ENCODE measurements around the gene CPXM2.

CPXM2 gene

DNA sequence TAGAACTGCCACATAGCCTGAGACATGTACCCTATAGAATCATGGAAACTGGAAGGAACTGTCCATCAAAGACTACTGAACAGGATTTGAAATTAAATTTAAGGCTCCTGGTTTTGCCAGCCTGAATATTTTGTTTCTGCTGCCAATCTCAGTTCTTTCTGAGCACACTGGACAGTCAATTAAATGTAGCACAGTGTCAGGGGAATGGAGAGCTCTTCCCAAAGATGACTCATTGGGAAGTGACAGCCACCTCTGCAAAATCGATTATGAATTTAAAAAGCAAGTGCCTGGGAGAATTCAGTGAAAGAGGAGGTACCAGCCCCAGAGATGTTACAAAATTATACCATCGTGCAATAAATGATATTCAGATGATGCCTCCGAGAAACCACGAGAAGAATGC is 47.8 kb downstream of the CPXM2 start:
- no peak for DNase-seq

DNA sequence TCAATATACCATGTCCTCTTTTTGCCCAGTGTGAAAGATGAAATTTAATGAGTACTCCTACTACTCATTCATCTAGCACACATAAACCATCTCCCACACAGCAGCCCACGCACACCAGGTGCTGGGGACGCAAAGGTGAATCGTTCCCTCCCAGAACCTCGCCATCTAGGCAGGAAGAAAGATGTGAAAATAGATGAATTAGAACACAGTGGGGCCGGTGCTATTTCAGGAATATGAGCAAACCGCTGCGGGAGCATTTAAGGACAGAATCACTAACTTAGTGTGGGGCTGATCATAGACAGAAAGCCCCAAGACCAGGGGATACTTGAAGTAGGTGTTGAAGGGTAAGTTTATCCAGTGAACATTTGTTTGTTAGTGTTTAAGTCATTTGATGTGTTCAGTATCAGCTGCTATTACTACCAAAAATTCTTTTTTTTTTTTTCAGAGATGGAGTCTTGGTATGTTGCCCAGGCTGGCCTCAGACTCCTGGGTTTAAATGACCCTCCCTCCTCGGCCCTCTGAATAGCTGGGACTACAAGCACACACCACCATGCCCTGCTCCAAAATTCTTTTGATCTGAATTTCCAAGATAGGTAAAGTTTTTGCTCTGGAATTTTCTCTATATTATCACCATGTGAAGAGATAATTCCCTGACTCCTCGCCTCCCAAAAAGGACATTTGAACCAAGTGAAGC is 48.8 kb downstream of the CPXM2 start:
- DNase-seq = no peak

DNA sequence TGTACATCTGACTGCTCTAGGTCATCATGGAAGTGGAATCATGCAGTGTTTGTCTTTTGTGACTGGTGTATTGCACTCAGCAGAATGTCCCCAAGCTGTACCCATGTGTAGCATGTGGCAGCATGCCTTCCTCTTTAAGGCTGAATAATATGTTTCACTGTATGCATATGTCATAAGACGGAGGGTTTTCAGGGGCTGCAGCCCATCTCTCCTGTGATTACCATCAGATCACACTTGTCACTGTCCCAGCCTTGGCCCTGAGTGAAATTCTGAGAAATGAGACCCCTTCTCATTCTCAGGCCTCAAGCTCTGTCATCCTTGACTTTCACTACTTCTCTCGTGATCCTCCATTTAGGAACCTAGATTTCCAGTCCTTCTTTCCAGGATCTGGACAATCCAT is 50.0 kb downstream of the CPXM2 start:
- DNase-seq = no peak

DNA sequence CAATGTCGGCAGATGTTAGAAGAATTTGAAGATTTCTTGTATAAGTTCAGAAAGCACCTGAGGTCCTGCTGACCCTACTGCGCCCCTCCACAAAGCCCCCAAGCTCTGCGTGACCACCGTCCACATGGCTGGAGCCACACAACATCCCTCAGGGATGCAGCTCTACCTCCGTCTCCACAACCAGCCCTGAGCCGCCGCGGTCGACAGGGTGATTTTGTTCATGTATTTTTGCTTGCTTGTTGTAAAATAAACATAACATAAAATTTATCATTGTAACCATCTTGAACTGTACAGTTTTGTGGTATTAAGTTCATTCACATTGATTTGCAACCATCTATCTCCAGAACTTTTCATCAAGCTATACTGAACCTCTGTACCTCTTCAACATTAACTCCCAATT is 50.5 kb downstream of the CPXM2 start:
- no peak for DNase-seq

DNA sequence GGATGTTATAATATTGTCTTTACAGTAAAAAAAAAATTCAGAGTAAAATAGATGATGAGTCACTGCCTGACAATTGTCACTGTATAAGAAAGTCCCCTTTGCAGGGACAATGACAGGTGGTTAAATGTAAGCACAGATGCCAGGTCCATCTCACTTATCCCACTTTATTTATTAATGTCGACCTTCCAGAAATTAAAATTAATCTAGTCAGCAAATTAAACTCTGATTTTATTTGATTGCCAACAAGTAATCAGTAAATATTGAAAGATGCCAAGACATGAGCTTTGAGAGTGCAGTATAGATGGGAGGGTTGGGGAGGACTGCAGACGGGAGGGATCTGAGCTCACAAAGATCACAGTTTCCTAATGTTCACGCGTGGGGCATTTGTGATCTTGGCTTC is 50.9 kb downstream of the CPXM2 start:
- no peak for DNase-seq

DNA sequence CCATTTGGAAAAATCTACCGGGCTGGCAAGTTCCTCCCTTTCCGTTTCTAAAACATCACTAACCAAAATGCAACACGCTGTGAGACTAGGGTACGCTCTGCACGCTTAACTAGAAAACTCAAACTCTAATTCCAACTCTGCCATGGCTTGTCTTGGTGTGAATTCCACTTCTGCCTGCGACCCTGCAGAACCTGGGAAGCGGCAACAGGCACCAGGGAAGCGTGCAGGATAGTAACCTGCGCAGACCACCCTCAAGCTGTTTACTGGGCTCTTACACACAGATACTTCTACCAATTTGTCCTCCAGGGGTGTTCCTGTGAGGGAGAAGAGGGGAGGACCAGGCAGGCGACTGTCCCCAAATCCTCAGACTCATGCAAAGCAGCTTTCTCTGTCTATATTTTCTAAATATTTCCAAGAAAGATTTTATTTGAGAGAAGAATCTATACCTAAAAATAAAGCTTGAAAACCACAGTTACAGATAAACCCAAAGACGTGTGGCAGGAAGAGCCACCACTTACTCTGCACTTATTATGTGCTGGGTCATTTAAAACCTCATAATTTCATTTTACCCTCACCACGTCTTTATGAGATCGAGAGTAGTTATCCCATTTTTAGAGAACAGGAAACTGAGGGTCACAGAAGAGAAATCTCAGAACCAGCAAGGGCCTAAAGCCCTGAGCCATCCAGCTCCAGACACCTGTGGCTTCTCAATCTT is 52.9 kb downstream of the CPXM2 start:
- DNase-seq = no peak

DNA sequence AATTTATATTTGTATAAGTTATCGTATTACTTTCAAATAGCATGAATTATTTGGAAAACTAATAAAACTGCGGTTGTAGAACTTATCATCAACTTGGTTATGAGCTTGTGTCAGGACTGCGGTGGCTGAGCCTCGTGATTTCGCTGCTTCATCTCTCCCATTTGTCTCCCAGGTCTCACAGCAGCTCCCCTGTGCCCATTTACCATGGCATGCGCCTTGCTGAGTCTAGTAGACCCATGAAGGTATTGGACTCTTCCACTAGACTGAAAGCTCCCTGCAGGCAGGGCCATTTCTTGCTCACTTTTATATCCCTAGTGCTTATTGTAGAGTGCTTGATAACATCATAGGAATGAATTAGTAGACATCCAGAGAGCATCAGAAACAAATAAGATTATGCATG is 53.9 kb downstream of the CPXM2 start:
- no peak for DNase-seq

DNA sequence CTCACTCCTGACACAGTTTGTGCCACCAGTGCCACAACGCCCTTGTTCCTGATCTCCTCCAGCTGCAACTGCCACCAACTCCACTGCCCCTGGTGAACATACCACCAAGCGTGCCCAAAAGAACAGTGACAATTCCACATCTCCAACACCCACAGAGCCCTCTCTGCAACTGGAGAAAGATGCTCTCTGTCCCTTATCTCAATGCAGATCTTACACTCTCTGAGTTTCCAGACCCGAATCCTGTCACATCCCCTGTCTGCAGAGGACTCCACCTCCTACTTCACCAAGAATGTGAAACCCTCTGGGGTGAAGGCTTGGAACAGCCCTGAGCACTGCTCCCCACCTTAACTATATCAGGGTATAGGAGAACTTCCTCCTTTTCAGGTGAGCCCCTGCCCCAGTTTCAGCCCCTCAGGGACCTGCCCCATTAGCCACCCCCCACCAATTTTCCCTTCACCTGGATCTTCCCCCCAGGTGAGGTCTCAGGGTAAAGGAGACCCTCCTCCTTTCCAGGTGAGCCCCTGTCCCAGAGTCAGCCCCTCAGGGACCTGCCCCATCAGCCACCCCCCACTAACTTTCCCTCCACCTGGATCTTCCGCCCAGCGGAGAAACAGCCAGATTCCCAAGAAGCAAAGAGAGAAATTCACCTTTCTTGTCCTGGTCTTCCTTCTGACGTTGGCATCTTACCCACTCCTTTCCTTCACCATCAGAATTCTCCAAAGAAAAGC is 55.0 kb downstream of the CPXM2 start:
- DNase-seq = no peak

DNA sequence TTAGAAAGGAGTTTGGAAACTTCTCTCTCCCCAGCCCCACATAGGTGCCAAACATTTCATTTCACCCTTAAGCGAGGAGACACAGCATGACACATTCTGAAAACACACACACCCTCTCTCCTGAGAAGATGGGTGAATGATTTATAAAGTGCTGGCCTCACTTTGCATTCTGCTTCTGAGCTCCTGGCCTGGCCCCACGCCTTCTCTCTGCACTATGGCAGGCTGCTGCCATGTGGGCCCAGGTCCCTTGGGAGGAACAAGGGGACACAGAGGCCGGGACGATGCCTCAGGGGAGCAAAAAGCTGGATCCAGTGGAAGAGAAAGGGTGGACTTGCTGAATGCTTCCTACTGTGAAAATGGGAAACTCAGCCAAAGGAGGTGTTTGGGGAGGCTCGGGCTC is 56.0 kb downstream of the CPXM2 start:
- DNase-seq = no peak

DNA sequence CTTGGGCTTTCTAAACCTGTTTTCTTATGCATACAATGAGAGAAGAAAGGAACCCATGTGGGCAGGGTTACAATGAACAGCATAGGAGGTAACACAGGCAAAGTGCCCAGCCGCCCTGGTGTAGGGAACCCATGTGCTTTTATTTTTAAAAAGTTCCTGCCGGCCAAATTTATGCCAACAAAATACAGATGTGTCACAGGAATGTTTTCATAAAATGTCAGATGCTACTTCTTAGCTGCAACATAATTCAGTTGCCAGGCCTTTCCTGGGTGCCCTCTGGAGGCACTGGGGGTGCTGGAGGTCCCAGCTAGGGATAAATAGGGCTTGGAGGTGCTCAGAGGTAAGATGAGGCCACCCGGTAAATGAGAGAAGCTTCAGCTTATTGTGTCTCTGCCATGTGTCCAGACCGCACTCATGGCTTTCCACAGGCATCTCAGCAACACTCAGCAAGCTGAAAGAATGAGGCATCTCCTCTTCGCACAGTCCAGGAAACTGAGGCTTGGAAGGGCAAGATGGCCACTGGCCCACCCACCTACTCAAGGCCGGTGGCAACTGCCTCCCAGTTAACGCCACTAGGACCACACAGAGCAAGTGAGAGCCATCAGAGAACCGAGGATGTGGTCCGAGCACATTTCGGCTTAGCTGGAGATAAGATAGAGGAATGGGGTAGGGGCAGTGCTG is 58.3 kb downstream of the CPXM2 start:
- DNase-seq = no peak

DNA sequence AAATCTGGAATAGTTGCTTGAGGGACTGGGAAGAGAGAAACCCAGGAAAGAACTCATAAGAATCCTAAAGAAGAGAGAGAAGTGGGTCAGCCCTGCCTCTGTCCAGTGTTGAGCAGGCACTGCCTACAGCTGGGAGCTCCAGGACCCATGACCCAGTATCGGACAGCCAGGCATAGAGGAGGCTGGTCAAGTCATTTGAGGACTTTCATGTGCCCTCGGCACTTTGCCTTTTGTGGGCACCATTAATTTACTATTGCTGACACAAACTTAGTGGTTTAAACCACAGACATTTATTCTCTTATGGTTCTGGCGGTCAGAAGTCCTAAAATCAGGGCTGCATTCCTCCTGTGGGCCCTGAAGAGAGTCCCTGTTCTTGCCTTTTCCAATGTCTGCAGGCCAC is 60.3 kb downstream of the CPXM2 start:
- no peak for DNase-seq

DNA sequence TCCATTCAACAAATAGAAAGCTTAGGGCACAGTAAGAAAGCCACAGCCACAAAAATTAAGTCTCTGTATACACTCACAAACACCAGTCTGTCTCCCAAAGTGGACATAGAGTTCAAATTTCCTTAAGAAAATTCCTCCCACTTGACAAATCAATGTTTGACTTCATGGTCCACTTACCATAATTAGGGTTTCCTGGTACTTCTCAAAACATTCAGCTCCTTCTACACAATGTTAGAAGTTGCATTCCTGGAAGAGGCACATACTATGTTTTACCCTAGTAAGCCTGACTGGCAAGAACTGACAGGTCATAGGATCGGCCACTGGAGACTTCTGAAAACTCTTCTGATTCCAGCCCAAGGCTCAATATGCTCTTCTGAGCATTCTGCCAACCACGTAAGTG is 70.5 kb downstream of the CPXM2 start:
- no peak for DNase-seq

DNA sequence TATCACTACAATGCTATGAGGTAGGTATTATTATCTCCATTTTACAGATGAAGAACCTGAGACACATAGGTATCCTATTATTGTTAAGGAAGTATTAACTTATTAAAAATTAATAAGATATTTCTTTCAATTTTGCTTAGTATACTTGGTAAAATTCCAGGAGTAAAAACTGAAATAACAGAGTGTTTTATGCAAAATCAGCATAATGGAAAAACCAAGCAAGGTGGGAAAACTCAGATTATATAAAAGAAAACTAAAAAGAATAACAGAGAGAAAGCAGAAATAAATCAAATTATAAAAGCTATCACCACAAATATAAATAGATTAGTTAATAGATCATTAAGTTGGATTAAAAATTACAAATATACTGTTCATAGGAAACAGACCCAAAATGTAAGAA is 82.0 kb downstream of the CPXM2 start:
- DNase-seq = no peak

DNA sequence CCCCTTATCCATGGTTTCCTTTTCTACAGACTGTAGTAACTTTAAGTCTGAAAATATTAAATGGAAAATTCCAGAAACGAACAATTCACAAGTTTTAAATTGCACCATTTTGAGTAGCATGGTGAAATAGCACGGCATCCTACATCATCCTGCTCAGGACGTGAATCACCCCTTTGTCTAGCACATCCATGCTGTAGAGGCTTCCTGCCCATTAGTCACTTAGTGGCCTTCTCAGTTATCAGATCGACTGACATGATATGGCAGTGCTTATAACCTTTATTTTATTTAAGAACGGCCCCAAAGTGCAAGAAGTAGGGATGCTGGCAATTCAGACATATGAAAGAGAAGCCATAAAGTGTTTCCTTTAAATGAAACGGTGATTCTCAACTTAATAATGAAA is 82.7 kb downstream of the CPXM2 start:
- no peak for DNase-seq

DNA sequence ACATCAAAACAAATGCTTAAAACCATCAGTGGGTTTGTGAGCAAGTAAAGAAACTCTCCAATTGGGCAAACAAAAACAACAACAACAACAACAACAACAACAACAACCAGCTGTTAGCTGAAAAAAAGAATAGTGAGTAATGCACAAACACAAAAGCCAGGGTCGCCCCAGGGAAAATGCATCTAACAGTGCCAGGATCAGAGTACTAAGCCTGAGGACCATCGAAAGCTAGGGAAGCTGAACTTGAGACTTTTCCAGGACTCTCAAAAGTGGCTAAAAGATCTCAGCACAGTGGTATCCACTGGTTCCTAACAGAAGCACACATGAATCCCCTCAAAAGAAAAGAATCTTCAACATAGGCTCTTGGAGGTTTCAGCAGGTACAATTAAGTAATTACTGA is 83.3 kb downstream of the CPXM2 start:
- no peak for DNase-seq

DNA sequence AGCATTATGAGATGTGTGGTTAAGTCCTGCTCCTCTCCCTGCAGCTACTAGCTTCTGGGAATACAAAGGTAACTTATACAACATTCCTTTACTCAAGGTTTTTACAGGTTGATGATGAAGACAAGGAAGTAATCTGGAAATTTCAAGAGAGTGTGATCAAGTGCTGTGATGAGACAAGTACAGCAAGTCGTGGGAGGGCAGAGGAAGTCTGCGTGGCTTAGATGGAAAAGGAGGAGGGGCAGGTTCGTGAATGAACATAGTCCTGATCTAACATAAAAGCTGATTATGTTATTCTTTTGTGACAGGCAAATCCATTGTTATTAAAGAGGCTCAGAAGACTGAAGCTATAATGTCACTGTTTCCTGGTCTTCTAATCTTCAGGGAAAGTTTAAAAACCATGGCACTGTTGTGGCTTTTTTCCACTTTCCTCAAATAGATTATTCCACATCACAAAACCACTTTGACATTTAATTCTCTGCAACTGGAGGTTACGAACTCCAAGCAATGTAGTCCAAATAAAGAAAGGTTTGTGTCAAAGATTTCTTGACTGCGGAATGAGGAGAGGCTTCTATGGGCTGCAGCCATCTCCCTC is 84.1 kb downstream of the CPXM2 start:
- no peak for DNase-seq

DNA sequence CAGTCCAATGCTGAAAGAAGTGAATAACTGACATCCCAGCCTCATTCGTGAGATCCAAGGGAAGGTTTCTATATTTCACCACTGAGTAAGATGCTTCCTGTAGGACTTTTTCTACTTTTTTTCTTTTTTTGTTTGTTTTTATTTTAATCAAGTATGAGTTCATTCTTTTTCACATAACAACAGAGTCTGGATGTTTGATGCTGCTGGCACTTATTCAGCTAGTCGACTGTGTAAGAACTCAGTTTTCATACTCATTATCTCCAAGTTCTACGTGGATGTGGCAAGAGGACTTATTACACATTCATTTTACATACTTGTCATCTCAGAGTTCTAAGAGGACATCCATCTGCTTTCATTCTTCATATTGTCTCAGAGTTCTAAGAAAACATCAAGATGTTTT is 86.9 kb downstream of the CPXM2 start:
- no peak for DNase-seq

DNA sequence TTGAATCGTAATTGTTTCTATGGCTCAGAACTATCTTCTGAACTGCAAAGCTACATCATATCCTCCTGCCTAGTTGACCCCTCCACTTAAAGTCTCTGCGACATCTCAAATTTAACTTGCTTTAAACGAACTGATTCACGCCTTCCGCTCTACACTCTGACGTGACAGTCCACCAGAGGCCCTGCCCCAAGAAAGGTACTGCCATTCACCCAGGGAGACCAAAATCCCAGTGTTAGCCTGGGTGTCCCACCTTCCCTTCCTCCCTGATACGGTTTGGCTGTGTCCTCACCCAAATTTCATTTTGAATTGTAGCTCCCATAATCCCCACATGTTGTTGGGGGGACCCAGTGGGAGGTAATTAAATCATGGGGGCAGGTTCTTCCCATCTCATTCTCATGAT is 90.8 kb downstream of the CPXM2 start:
- no peak for DNase-seq

DNA sequence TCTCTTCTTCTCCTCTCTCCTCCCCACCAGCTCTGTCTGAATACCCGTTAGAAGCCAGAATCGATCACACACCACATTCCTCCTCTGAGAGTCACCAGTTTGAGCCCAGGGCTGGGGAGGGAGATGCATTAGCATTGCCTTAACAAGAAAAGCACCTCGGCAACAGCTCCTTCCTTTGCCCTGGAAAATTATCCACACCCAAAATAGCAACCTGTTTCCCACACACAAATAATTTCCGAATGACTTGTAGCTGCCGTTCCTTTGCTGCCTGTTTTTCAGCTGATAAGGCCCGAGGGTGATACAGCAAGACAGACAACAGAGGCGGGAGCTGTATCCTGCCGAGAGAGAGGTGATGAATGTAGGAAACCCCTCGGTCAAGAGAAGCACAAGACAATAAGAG is 91.3 kb downstream of the CPXM2 start:
- DNase-seq = no peak

DNA sequence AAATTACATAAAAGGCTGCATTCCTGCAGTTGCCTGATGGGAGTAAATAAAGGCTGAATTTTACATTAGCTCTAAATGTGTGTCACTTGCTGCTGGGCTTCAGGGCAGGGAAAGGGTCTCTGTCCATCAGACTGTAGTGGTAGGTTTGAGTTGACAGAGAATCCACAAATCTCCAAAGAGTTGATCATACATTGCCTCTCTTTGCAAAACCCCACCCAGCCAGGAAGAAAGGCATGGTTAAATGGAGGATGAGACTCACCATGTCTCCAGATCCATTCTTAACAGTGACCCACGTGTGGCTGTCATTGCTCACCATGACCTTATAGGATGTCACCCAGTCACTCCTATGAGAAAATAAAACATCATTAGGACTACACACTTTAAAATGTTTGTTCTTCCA is 92.8 kb downstream of the CPXM2 start:
- DNase-seq = peak; percentile 90

DNA sequence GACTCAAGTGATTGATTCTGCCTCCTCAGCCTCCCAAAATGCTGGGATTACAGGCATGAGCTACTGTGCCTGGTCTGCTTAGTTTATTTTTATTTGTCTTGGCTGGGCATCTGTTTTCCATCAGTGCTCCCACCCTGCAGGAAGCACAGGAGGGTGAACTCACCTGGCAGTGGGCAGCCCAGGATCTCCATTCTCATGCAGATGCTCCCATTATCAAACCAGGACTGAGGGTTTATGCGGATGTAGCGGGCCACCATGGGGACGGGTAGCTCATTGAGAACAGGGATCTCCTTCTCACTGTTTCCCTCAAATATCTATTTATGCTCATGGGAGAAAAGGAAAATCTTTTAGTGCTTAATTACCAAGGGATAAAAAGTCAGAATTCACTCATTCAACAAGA is 93.8 kb downstream of the CPXM2 start:
- DNase-seq = no peak

DNA sequence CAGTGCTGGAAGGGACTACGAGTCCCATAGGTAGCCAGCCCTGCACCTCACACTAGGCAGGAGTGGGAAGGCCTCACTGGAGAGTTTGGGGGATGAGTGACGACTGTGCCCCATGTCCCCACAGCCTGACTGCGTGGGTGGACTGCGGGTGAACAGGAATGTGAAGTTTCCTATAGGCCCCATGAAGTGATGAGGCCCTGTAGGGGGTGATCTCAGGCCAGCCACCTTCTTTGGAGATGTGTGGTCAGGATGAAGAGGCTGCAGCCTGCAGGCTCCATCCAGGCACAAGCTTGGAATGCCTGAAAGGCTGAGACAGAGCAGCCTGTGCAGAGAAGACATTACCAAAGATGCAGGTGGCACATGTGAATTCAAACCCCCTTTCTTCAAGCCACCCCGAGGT is 94.9 kb downstream of the CPXM2 start:
- no peak for DNase-seq

DNA sequence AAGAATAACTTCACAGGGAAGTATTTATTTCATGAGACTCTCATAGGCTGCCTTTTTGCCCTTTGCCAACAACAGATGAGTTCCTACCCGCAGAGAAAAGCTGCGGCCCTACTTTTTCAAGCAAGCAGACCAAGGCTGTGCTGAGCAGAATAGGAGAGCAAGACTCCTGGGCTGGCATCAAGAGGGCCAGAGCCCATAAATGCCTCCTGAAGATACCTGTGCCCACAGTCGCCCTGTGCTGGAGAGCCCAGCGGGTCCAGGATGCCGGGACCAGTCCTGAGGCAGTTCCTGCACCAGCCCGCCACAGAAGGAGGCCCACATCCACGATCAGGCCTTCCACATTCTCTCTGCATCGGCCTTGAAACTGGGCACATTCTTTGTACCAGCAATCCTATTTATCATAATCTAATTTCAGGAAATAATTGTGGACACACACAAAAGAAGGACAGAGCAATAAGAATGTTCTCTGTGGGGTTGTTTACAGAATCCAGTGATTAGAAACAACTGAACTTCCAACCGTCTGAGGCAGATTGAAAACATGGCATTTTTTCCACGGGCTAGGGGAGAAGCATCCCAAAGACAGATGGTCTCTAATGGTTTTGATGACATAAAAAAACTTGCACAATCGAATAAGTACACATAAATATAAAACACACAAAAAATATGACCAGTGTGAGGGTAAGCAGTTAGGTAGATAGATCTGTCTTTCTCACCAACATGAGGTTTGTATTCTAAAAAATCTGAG is 95.6 kb downstream of the CPXM2 start:
- no peak for DNase-seq

Data from NCI-H510A treated with DMSO at 0.1 percent for 48 hours (cell line).